WERI-Rb-1 (cell line): ENCODE measurements around the gene JPH2.

ENCODE experiments used
- DNase-seq: peaks from one replicate; pipeline ENCODE4 v3.0.0-alpha.2; 2020
- H3K27ac ChIP-seq: fragments of 250-450 bp; sonication (Bioruptor Pico); 2 replicates; pipeline ENCODE4 v1.5.1; 2020; ENCODE audit warnings: mild to moderate bottlenecking, moderate library complexity
- H3K27me3 ChIP-seq: fragments of 250-450 bp; sonication (Bioruptor Pico); 2 replicates; pipeline ENCODE4 v1.5.1; 2021; ENCODE audit warnings: mild to moderate bottlenecking, low read depth, moderate library complexity; ENCODE audit not compliant: insufficient read depth, severe bottlenecking
- H3K36me3 ChIP-seq: fragments of 250-450 bp; sonication (Bioruptor Pico); 2 replicates; pipeline ENCODE4 v1.5.1; 2020; ENCODE audit warnings: mild to moderate bottlenecking, moderate library complexity
- H3K4me3 ChIP-seq: 2 replicates; pipeline ENCODE4 v1.5.1; 2011; ENCODE audit warnings: low read depth, mild to moderate bottlenecking, control low read depth, low read length
- H3K9me3 ChIP-seq: fragments of 250-450 bp; sonication (Bioruptor Pico); 2 replicates; pipeline ENCODE4 v1.5.1; 2021; ENCODE audit warnings: mild to moderate bottlenecking, moderate library complexity; ENCODE audit not compliant: severe bottlenecking
- TF ChIP-seq, protein P1 (sequence below): IDR thresholded peaks from 2 replicates; pipeline ENCODE4 v1.5.1; 2011; ENCODE audit warnings: low read depth, mild to moderate bottlenecking, control low read depth, inconsistent platforms, low read length

JPH2 gene

GRCh38 chr20:44206132-44206531 is 19.1 kb upstream of the JPH2 start:
- no peak overlapping the region for H3K4me3 ChIP-seq
- no peak overlapping the region for H3K27ac ChIP-seq
- no peaks in the 10 kb centered on the region for H3K9me3 ChIP-seq
- no peak for DNase-seq
- TF ChIP-seq, protein P1, sequence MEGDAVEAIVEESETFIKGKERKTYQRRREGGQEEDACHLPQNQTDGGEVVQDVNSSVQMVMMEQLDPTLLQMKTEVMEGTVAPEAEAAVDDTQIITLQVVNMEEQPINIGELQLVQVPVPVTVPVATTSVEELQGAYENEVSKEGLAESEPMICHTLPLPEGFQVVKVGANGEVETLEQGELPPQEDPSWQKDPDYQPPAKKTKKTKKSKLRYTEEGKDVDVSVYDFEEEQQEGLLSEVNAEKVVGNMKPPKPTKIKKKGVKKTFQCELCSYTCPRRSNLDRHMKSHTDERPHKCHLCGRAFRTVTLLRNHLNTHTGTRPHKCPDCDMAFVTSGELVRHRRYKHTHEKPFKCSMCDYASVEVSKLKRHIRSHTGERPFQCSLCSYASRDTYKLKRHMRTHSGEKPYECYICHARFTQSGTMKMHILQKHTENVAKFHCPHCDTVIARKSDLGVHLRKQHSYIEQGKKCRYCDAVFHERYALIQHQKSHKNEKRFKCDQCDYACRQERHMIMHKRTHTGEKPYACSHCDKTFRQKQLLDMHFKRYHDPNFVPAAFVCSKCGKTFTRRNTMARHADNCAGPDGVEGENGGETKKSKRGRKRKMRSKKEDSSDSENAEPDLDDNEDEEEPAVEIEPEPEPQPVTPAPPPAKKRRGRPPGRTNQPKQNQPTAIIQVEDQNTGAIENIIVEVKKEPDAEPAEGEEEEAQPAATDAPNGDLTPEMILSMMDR: no peak
- H3K36me3 ChIP-seq: peaks cover 43% of the 10 kb centered on the region
- no peaks in the 10 kb centered on the region for H3K27me3 ChIP-seq

GRCh38 chr20:44204832-44205215 is 17.8 kb upstream of the JPH2 start:
- DNase-seq: no peak
- Histone ChIP-seq H3K27ac (no peak overlapping the region), H3K4me3 (no peak overlapping the region), H3K36me3 (peaks cover 52% of the 10 kb centered on the region), H3K27me3 (no peaks in the 10 kb centered on the region), H3K9me3 (no peaks in the 10 kb centered on the region)
- TF ChIP-seq, protein P1: no peak

GRCh38 chr20:44204156-44204831 is 17.3 kb upstream of the JPH2 start:
- Histone ChIP-seq H3K36me3 (peaks cover 57% of the 10 kb centered on the region), H3K9me3 (no peaks in the 10 kb centered on the region), H3K27me3 (no peaks in the 10 kb centered on the region), H3K4me3 (no peak overlapping the region), H3K27ac (no peak overlapping the region)
- TF ChIP-seq, protein P1: no peak
- no peak for DNase-seq

- no peak for DNase-seq
- H3K27me3 ChIP-seq: no peaks in the 10 kb centered on the region
- peaks cover 67% of the 10 kb centered on the region for H3K36me3 ChIP-seq
- no peak overlapping the region for H3K27ac ChIP-seq
- H3K9me3 ChIP-seq: no peaks in the 10 kb centered on the region
- H3K4me3 ChIP-seq: no peak overlapping the region
- TF ChIP-seq, protein P1: no peak
Measured at GRCh38 chr20:44203161-44203560, 16.2 kb upstream of the JPH2 start.

DNA sequence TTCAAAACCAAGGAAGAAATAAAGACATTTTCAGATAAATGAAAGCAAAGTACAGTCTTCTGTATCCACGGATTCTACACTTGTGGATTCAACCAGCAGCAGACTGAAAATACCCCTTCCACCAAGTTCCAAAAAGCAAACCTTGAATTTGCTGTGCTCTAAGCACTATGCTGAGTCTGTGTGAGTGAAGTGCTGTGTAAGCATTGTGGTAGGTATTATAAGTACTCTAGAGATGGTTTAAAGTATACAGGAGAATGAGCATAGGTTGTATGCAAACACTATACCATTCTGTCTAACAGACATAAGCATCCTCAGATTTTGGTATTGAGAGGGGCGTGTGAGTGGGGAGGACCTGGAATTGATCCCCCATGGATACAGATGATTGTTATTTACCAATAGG is 14.0 kb upstream of the JPH2 start:
- TF ChIP-seq, protein P1: no peak
- H3K9me3 ChIP-seq: no peaks in the 10 kb centered on the region
- H3K27me3 ChIP-seq: no peaks in the 10 kb centered on the region
- peaks cover 79% of the 10 kb centered on the region for H3K36me3 ChIP-seq
- H3K27ac ChIP-seq: no peak overlapping the region
- H3K4me3 ChIP-seq: no peak overlapping the region
- no peak for DNase-seq

DNA sequence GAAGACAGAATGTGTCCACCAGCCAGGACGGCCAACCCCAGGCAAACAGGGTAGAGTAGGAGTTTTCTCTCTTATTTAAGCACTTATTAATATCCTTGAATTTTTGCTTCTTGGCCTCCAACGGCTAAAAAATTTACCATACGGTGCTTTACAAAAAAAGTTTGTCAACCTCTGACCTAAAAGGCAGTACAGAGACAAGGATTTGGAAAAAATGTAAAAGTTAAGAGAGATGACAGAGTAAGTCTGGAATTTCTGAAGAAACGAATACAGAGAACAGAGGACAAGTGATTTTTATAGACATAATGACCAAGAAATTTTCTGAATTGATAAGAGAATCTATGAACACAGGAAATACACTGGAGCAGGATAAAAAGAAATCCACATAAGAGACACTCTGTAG is 13.4 kb upstream of the JPH2 start:
- TF ChIP-seq, protein P1: no peak
- Histone ChIP-seq H3K27me3 (no peaks in the 10 kb centered on the region), H3K27ac (no peak overlapping the region), H3K9me3 (no peaks in the 10 kb centered on the region), H3K36me3 (peaks cover 75% of the 10 kb centered on the region), H3K4me3 (no peak overlapping the region)
- DNase-seq: no peak
